ENCODE measurements around the gene SPTBN4.
A peak's percentile ranks its signal among the peaks of the same experiment; 100 is the strongest.
"Not testable (repeated sequence)": the region's sequence is repeated elsewhere in the genome, so short reads cannot be mapped to it uniquely, and the experiment has no call there.

The SPTBN4 gene

DNA sequence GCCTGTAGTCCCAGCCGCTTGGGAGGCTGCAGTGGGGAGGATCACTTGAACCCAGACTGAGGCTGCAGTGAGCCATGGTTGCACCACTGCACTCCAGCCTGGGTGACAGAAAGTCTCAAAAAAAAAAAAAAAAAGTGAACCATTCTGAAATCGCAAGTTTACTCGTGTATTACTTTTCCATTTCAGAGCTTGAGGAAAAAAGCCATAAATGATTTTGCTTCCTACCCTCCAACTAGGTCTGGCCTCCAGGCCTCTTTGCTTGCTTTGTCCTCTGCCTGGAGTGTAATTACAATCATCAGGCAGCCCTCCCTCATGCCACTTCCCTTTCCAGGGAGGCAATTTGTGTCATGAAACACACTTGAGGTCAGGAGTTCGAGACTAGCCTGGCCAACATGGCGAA, 9.8 kb upstream of the SPTBN4 start:
- Histone ChIP-seq H3K27ac (ENCODE audit: low read depth, low read length) (no peak overlapping the region), H3K27me3 (ENCODE audit: control insufficient read depth, insufficient read depth, low read length) (no peaks in the 10 kb centered on the region), H3K36me3 (ENCODE audit: control insufficient read depth, insufficient read depth, low read length) (peaks cover 3% of the 10 kb centered on the region; the same call in 1 of the 2 replicates), H3K4me3 (ENCODE audit: low read depth, low read length) (no peak overlapping the region), H3K4me1 (ENCODE audit: control insufficient read depth, insufficient read depth, low read length) (no peaks in the 10 kb centered on the region), H3K9ac (ENCODE audit: low read length) (no peak overlapping the region), H3K9me3 (ENCODE audit: control insufficient read depth, insufficient read depth, low read depth, low read length) (no peaks in the 10 kb centered on the region)

DNA sequence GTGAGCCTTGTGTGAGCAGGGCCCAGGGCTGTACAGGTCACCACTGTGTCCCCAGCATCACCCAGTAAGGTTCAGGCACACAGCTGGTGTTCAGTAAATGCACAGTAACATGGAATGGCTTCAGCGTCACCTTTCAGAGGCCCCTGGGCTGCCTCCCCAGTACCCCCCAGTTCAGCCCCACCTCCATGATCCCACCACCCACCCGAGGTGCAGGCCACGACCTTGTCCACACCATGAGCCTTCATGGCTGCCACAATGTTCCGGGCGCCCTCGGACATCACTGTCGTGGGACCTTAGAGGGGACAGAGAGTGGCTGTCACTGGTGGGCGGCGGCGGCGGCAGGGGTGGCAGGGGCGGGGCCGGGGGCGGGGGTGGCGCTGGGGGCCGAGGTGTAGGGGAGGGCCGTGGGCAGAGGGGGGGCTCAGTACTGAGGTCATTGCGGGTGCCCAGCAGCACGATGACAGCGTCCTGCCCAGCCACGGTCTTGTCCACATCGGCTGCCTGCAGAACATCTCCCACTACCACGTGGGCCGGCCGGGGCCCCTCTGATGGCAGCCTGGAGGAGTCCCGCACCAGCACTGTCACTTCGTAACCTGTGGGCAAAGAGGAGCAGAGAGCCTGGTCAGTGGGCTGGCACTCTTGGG, 8.7 kb upstream of the SPTBN4 start:
- no peaks in the 10 kb centered on the region for H3K27me3 ChIP-seq (ENCODE audit: control insufficient read depth, insufficient read depth, low read length)
- H3K4me1 ChIP-seq (ENCODE audit: control insufficient read depth, insufficient read depth, low read length), result no peaks in the 10 kb centered on the region
- H3K27ac ChIP-seq (ENCODE audit: low read depth, low read length), result no peak overlapping the region
- H3K9me3 ChIP-seq (ENCODE audit: control insufficient read depth, insufficient read depth, low read depth, low read length), result no peaks in the 10 kb centered on the region
- H3K9ac ChIP-seq (ENCODE audit: low read length), result no peak overlapping the region
- no peak overlapping the region for H3K4me3 ChIP-seq (ENCODE audit: low read depth, low read length)
- H3K36me3 ChIP-seq (ENCODE audit: control insufficient read depth, insufficient read depth, low read length), result peaks cover 3% of the 10 kb centered on the region; the same call in 1 of the 2 replicates

DNA sequence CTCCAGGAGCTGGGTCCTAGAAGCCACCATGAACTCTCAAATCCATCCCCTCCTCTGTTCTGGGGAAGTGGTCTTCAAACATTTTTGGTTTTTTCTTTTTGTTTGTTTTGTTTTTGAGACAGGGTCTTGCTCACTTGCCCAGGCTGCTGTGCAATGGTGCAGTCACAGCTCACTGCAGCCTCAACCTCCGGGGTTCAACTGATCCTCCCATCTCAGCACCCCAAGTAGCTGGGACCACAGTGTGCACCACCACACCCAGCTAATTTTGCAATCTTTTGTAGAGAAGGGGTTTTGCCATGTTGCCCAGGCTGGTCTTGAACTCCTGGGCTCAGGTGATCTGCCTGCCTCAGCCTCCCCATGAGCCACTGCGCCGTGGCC, 8.2 kb upstream of the SPTBN4 start:
- no peaks in the 10 kb centered on the region for H3K9me3 ChIP-seq (ENCODE audit: control insufficient read depth, insufficient read depth, low read depth, low read length)
- no peak overlapping the region for H3K4me3 ChIP-seq (ENCODE audit: low read depth, low read length)

DNA sequence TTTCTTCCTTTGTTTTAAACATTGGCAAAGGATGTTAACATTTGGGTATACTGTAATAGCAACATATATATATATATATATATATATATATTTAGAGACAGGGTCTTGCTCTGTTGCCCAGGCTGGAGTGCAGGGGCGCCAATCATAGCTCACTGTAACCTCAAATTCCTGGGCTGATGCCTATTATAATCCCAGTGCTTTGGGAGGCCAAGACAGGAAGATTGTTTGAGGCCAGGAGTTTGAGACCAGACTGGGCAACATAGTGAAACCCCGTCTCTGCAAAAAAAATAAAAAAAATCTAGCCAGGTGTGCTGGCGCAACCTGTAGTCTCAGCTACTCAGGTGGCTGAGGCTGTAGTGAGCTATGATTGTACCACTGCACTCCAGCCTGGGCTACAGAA, 6.6 kb upstream of the SPTBN4 start:
- H3K9me3 ChIP-seq (ENCODE audit: control insufficient read depth, insufficient read depth, low read depth, low read length), result no peaks in the 10 kb centered on the region

More for the DNA sequence above, 8.2 kb upstream of the SPTBN4 start:
- no peak overlapping the region for H3K27ac ChIP-seq (ENCODE audit: low read depth, low read length)
- no peak overlapping the region for H3K9ac ChIP-seq (ENCODE audit: low read length)
- no peaks in the 10 kb centered on the region for H3K4me1 ChIP-seq (ENCODE audit: control insufficient read depth, insufficient read depth, low read length)
- H3K27me3 ChIP-seq (ENCODE audit: control insufficient read depth, insufficient read depth, low read length), result no peaks in the 10 kb centered on the region
- H3K36me3 ChIP-seq (ENCODE audit: control insufficient read depth, insufficient read depth, low read length), result peaks cover 3% of the 10 kb centered on the region; the same call in 1 of the 2 replicates

DNA sequence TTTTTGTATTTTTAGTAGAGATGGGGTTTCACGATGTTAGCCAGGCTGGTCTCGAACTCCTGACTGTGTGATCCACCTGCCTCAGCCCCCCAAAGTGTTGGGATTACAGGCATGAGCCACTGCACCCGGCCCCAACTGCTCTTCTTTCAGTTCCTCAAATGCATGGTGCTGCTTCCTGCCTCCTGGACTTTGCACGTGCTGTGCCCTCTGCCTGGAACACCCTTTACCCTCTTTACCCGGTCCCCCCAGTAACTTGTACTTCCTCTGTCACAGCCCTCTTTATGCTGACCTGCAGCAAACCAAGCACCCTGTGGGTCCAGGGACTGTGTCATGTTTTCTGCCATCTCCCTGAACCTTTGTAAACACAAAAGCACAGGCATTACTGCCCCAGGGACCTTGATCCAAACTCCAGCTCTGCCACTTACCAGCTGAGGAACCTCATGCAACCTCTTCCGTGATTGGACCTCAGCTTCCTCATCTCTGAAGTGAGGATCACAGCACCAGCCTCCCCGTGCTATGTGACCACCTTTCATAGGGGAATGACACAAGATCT, 5.1 kb upstream of the SPTBN4 start:
- Histone ChIP-seq H3K9me3 (ENCODE audit: control insufficient read depth, insufficient read depth, low read depth, low read length) (no peaks in the 10 kb centered on the region), H3K4me1 (ENCODE audit: control insufficient read depth, insufficient read depth, low read length) (peaks cover 16% of the 10 kb centered on the region), H3K9ac (ENCODE audit: low read length) (no peak overlapping the region), H3K27me3 (ENCODE audit: control insufficient read depth, insufficient read depth, low read length) (peaks cover 9% of the 10 kb centered on the region), H3K4me3 (ENCODE audit: low read depth, low read length) (no peak overlapping the region), H3K36me3 (ENCODE audit: control insufficient read depth, insufficient read depth, low read length) (peaks cover 3% of the 10 kb centered on the region; the same call in 1 of the 2 replicates), H3K27ac (ENCODE audit: low read depth, low read length) (no peak overlapping the region)

More for the DNA sequence above, 6.6 kb upstream of the SPTBN4 start:
- Histone ChIP-seq H3K9ac (ENCODE audit: low read length) (no peak overlapping the region), H3K36me3 (ENCODE audit: control insufficient read depth, insufficient read depth, low read length) (peaks cover 3% of the 10 kb centered on the region; the same call in 1 of the 2 replicates), H3K27me3 (ENCODE audit: control insufficient read depth, insufficient read depth, low read length) (no peaks in the 10 kb centered on the region), H3K27ac (ENCODE audit: low read depth, low read length) (no peak overlapping the region), H3K4me3 (ENCODE audit: low read depth, low read length) (no peak overlapping the region), H3K4me1 (ENCODE audit: control insufficient read depth, insufficient read depth, low read length) (peaks cover 8% of the 10 kb centered on the region)

DNA sequence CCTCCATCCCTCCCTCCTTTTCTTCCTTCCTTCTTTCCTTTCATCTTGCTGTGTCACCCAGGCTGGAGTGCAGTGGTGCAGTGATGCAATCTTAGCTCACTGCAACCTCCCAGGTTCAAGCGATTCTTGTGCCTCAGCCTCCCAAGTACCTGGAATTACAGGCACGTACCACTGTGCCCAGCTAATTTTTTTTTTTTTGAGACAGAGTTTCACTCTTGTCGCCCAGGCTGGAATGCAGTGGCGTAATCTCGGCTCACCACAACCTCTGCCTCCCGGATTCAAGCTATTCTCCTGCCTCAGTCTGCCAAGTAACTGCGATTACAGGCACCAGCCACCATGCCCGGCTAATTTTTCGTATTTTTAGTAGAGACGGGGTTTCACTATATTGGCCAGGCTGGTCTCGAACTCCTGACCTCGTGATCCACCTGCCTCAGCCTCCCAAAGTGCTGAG, 3.2 kb upstream of the SPTBN4 start:
- not testable (repeated sequence) for H3K36me3 ChIP-seq (ENCODE audit: control insufficient read depth, insufficient read depth, low read length); H3K4me3 ChIP-seq (ENCODE audit: low read depth, low read length); H3K9ac ChIP-seq (ENCODE audit: low read length); H3K27ac ChIP-seq (ENCODE audit: low read depth, low read length); H3K9me3 ChIP-seq (ENCODE audit: control insufficient read depth, insufficient read depth, low read depth, low read length)
- peaks cover 27% of the 10 kb centered on the region for H3K27me3 ChIP-seq (ENCODE audit: control insufficient read depth, insufficient read depth, low read length)
- H3K4me1 ChIP-seq (ENCODE audit: control insufficient read depth, insufficient read depth, low read length), result peaks cover 17% of the 10 kb centered on the region

DNA sequence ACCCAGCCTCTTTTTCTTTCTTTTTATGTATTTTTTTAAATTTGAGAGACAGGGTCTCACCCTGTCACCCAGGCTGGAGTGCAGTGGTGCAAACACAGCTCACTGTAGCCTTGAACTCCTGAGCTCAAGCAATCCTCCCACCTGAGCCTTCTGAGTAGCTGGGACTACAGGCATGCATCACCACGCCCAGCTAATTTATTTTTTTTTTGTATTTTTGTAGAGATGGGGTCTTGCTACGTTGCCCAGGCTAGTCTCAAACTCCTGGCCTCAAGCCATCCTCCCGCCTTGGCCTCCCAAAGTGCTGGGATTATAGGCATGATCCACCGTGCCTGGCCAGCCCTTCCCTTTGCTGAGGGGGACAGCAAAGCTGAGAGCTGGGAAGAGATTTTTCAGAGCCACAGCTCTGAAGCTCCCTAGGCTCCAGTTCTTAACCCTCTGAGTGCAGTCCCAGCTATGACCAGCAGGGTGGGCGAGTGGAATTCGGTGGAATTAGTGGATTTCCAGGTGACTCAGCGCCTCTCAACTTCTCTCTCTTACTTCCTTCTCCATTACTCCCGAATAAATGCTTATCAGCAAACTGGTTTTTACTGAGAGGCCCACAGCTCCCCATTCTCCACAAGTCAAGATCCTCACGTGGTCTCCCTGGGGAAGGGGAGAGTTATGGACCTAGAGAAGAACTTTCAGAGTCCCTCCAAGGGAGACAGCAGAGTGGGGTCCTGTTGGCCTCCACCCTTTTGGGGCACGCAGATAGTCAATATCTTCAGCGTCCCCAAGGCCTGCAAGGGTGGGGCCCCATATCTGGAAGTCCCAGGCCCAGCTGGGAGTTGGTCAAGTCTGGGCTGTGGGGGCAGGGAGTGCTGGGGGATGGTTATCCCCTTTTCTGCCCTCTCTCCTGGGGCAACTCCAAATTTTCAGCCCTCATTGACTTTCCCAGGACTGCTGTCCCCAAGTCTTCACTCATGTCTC, 2.5 kb upstream of the SPTBN4 start:
- H3K27me3 ChIP-seq (ENCODE audit: control insufficient read depth, insufficient read depth, low read length), result peaks cover 32% of the 10 kb centered on the region
- peaks cover 17% of the 10 kb centered on the region for H3K4me1 ChIP-seq (ENCODE audit: control insufficient read depth, insufficient read depth, low read length)
- no peak overlapping the region for H3K9ac ChIP-seq (ENCODE audit: low read length)
- no peaks in the 10 kb centered on the region for H3K36me3 ChIP-seq (ENCODE audit: control insufficient read depth, insufficient read depth, low read length)
- H3K4me3 ChIP-seq (ENCODE audit: low read depth, low read length), result peak overlapping the region; percentile 97
- H3K27ac ChIP-seq (ENCODE audit: low read depth, low read length), result no peak overlapping the region
- no peaks in the 10 kb centered on the region for H3K9me3 ChIP-seq (ENCODE audit: control insufficient read depth, insufficient read depth, low read depth, low read length)

DNA sequence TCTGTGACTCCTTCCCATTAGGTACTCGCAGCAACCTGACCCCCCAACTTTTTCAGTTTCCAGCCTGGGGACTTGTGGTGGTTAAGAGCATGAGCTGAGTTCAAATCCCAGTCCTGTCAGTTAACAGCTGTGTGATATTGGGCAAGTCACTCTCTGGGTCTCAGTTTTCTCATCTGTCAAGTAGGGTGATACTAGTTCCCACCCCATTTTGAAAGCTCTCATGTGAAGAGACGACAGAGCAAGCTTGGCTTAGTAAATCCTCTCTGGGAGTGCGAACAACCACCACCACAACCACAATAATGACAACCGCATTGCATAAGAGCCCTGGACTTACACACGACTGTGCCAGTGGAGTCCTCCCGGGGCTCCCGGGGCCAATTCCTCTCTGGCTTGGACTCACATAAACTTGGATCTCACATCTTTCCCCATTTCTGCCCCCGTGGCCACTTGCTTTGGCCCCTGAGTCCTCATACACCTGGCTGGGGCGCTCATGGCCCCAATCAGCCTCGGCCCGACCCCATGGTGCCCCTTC, 1.7 kb upstream of the SPTBN4 start:
- Histone ChIP-seq H3K4me1 (ENCODE audit: control insufficient read depth, insufficient read depth, low read length) (peaks cover 17% of the 10 kb centered on the region), H3K36me3 (ENCODE audit: control insufficient read depth, insufficient read depth, low read length) (no peaks in the 10 kb centered on the region), H3K27ac (ENCODE audit: low read depth, low read length) (peak overlapping the region; percentile 56; the same call in 1 of the 2 replicates), H3K27me3 (ENCODE audit: control insufficient read depth, insufficient read depth, low read length) (peaks cover 32% of the 10 kb centered on the region), H3K4me3 (ENCODE audit: low read depth, low read length) (peak overlapping the region; percentile 97), H3K9me3 (ENCODE audit: control insufficient read depth, insufficient read depth, low read depth, low read length) (no peaks in the 10 kb centered on the region), H3K9ac (ENCODE audit: low read length) (peak overlapping the region; percentile 63)

DNA sequence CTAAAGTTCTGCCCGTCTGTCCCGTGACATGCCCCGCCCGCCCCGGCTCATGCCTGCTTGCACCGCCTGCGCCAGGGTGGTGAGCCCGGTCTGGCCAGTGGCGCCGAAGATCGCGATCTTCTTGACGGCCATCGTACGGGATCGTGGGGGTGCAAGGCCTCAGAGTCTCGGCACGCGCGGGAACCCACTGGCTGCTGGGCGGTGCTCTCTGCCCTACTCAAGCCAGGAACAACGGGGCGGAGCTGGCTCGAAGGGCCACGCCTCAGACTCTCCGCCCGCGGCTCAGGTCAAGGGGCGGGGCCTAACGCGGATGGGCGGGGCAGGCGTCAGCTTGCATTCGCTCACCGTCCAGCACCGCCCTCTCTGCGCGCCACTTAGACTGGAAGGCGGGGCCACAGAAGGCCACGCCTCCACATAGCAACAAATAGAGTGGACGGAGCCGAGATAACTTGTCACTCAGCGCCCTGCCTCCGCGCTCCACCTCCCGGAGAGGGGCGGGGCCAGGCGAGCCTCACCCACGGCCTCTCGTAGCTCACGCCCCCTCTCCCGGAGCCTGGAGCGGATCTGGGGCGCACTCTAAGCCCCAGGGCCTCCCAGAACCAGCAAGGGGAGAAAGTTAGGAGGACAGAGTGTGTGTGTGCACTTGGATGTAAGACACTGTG, 1.1 kb upstream of the SPTBN4 start, which contains the start of gene BLVRB:
TSS of gene BLVRB (minus strand) at position 189 of the 662 bp plus-strand sequence. CDS start at position 132, 57 bp downstream.
- H3K27ac ChIP-seq (ENCODE audit: low read depth, low read length), result peak within 1 kb of the TSS; percentile 56; the same call in 1 of the 2 replicates
- H3K4me3 ChIP-seq (ENCODE audit: low read depth, low read length), result peak within 1 kb of the TSS; percentile 97
- H3K36me3 ChIP-seq (ENCODE audit: control insufficient read depth, insufficient read depth, low read length), result no peaks in the 10 kb centered on the region
- H3K9ac ChIP-seq (ENCODE audit: low read length), result peak within 1 kb of the TSS; percentile 63
- H3K27me3 ChIP-seq (ENCODE audit: control insufficient read depth, insufficient read depth, low read length), result peaks cover 32% of the 10 kb centered on the region
- peaks cover 17% of the 10 kb centered on the region for H3K4me1 ChIP-seq (ENCODE audit: control insufficient read depth, insufficient read depth, low read length)
- H3K9me3 ChIP-seq (ENCODE audit: control insufficient read depth, insufficient read depth, low read depth, low read length), result no peaks in the 10 kb centered on the region

DNA sequence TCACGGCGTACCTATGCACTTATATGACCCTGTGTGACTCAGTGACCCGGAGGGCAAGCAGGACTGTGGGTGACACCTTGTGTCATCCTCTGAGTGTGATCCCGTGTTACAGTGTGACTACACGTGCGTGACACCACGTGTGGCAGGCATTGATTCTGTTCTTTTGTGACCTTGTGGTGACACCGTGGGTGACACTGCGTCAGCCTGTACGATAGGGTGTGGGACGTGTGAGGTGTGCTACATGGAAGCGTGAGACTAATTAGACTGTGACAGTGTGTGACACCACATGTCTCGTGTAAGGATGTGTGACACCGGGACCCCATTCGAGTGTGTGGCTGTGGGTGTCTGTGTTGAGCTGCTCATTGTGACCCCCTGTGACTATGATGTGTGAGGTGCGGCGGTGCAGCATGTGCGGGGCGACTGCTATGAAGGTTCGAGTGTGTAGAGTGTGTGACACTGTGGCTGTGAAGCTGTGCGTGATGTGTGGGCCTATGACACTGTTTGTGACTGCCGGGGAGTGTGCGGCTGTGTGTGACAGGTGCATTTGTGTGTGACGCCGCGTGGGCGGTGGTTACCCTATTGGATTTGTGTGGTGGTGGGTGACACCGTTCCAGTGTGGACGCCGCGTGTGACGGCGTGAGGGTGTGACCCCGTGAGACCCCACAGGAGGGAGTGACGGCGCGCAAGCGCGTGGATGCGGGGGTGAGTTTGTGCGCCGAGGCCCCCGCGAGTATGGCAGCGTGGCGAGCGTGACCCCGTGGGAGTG, 399 bp upstream of the SPTBN4 start:
- Histone ChIP-seq H3K27me3 (ENCODE audit: control insufficient read depth, insufficient read depth, low read length) (peaks cover 32% of the 10 kb centered on the region), H3K36me3 (ENCODE audit: control insufficient read depth, insufficient read depth, low read length) (no peaks in the 10 kb centered on the region), H3K9ac (ENCODE audit: low read length) (no peak overlapping the region), H3K4me1 (ENCODE audit: control insufficient read depth, insufficient read depth, low read length) (peaks cover 17% of the 10 kb centered on the region), H3K27ac (ENCODE audit: low read depth, low read length) (no peak overlapping the region), H3K9me3 (ENCODE audit: control insufficient read depth, insufficient read depth, low read depth, low read length) (no peaks in the 10 kb centered on the region), H3K4me3 (ENCODE audit: low read depth, low read length) (peak overlapping the region; percentile 97)
